ENCODE results near the gene PACSIN2. TPM values are rescaled to one million over a fixed set of nuclear protein-coding genes. Genes with fewer than 3 reads are reported as not detected.

PACSIN2 gene
- total RNA-seq (2022; extraction: Qiagen RNA extraction; ENCODE audit: low read depth), result 63.1 to 69.9 TPM (median 66.0 TPM) in 5 replicates

GRCh38 chr22:43014869-43015676, at the start of gene PACSIN2:
Gene PACSIN2, minus strand, starts transcription at chr22:43015149. Its CDS starts 103,069 bp downstream, at chr22:42912080.

GRCh38 chr22:42856865-42857704, 157.9 kb downstream of the PACSIN2 start, which contains the start of gene ARFGAP3:
Gene ARFGAP3, minus strand, starts transcription at chr22:42857273. Its CDS starts 91 bp downstream, at chr22:42857182.

Other genes starting within 250 kb of the PACSIN2 start
- 13.9 to 20.0 TPM (median 17.0 TPM) in 5 replicates for gene ARFGAP3, start 157.9 kb downstream of the PACSIN2 start, total RNA-seq (2022; extraction: Qiagen RNA extraction; ENCODE audit: low read depth)
- gene TTLL1, start 74.2 kb upstream of the PACSIN2 start, total RNA-seq (2022; extraction: Qiagen RNA extraction; ENCODE audit: low read depth), result 2.0 to 2.5 TPM (median 2.1 TPM) in 5 replicates
- 0.86 to 1.4 TPM (median 1.0 TPM) in 5 replicates for gene BIK, start 95.6 kb upstream of the PACSIN2 start, total RNA-seq (2022; extraction: Qiagen RNA extraction; ENCODE audit: low read depth)
- 16.5 to 28.9 TPM (median 23.8 TPM) in 5 replicates for gene MCAT, start 128.2 kb upstream of the PACSIN2 start, total RNA-seq (2022; extraction: Qiagen RNA extraction; ENCODE audit: low read depth)
- 126 to 234 TPM (median 202 TPM) in 5 replicates for gene TSPO, start 136.4 kb upstream of the PACSIN2 start, total RNA-seq (2022; extraction: Qiagen RNA extraction; ENCODE audit: low read depth)
- 17.8 to 23.4 TPM (median 22.0 TPM) in 5 replicates for gene TTLL12, start 172.0 kb upstream of the PACSIN2 start, total RNA-seq (2022; extraction: Qiagen RNA extraction; ENCODE audit: low read depth)

All from A549 treated with CpdA at 1 μM for 4 hours (cell line).